Stimulated activated CD8-positive, alpha-beta memory T cell treated with anti-CD3 and anti-CD28 coated beads, Interleukin-4, amount 100 ng/mL, for 24 hours (primary cell): Measurements from ENCODE around the gene CRTC3.

ENCODE experiments used
- DNase-seq: peaks from one replicate; pipeline ENCODE4 v3.0.0-alpha.2; 2020; ENCODE audit warnings: low read depth

CRTC3 gene

GRCh38 chr15:90594301-90594738 is 64.6 kb downstream of the CRTC3 start:
- DNase-seq: peak; percentile 57

DNA sequence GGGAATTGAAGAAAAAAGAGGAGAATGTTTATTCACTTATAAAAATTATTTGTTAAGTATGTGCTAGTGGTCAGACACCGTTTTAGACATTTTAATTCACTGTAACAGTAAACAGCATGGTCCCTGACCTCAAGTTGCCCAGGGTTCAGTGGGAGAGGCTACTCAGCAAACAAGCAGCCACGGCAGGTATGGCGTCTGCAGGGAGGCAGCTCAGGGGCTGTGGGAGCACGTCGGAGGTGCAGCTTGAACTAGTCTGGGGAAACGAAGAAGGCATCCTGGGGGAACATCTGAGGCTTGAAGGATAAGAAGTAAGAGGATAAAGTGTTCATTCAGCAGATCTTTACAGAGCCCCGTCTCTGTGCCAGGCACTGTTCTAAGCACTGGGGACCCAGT is 66.0 kb downstream of the CRTC3 start:
- DNase-seq: no peak

DNA sequence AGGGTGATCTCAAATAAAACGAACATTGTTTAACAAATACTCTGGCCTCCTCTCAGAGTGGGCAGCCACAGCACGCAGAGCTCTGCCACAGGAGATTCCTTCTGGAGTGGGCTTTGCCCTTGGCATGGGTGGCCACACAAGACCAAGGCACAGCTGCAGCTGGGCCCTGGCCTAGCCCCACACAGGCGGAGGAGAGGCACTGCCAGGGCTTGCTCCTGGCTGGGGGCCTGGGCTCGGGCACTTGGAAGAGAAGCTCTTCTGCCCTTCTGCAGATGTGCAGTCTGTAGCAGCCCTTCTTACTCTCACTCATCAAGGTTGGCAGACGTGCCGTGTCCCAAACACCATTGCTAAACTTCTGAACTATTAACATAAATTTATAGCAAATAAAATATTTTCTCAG is 67.2 kb downstream of the CRTC3 start:
- DNase-seq: no peak

GRCh38 chr15:90597577-90597976 is 67.9 kb downstream of the CRTC3 start:
- DNase-seq: no peak

DNA sequence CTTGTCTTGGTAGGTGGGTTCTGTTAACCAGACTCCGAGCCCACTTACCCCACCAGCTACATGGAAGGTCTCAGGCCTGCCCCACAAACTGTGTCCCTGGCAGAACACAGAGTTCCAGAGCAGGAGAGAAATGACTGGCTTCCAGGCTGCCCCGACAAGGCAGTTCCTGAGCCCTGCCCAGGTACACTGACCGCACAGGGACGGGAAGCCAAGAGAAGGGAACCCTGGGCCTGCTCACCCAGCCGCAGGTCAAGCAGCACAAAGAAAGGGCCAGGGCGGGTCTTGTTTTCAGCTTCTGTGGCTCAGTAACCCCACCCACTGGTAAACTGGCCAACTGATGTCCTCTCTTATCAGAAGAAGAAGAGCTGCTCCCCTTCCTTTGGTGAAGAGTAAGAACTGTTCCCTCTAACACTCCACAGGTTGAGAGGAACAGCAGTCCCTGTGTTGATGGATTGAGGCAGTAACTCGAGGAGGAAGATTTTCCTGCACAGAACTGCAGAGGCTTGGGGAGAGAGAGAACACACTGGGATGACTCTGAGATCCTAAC is 68.4 kb downstream of the CRTC3 start:
- no peak for DNase-seq

DNA sequence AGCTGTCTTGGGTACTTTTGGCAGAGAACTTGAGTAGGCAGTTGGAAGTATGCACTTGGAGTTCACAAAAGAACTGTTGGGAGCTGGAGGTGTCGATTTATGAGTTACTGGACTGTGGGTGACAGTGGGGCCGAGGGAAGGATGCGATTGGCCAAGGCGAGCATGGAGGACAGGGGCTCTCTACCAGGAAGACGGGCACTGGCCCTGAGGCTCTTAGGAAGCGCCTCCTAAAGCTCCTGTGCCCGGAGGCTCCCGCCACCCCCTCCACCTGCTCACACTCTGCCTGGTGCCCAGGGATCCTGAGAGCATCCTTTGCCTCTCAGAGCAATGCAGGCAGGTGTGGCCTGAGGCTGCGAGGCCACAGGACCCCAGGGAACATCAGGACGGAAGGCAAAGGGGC is 69.0 kb downstream of the CRTC3 start:
- no peak for DNase-seq

DNA sequence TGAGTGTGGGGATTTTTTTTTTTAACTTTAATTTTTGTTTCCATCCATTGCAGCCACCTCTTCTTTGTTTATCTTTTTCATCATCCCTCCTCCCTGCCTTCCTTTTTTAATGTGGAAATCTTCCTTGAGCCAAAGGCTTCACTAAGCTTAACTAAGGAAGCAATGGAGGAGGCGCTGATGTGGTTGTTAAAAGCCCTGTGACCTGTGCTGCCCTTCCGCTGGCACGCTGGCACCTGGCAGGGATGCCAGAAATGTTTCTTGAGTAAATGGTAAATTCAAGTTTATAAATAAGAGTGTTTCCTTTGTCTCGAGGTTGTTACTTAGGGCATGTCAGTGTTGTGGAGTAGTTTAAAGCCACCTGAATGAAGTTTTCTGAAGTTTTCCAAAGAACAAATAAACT is 69.4 kb downstream of the CRTC3 start:
- DNase-seq: no peak

DNA sequence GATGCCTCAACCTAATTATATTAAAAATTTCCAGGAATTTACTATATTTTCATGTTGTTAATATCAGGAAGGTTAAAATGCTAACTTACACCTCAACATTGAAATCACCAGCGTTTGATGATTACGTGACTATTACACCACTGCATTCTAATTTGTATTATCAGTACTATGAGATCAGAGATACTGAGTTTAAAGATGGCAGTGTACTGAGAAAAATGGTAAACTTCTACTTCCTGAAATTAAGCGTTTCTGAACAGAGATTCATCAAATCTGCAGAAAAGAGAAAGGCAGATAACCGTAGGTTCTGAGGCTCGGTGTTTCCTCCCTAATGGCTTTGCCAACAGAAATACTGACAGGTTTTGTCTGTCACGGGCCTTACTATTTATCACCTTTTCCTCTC is 69.9 kb downstream of the CRTC3 start:
- no peak for DNase-seq

DNA sequence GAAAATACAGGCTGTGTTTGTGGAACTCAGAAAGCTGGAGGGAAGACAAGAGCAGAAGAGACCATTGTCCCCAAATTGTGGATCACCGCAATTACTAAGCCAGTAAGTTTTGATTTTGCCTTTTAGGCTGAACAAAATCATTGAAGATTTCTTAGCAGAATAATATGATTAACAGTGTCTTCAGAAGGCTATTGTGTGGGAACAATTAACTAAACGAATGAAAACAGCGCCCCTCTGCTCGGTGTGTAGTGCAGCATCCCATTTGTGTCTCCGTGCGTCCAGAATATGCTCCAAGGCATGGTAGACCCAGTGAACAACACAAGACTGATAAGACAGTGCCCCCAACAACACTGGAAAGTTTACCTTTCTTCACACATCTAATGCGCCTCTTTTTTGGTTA is 71.2 kb downstream of the CRTC3 start:
- DNase-seq: no peak

DNA sequence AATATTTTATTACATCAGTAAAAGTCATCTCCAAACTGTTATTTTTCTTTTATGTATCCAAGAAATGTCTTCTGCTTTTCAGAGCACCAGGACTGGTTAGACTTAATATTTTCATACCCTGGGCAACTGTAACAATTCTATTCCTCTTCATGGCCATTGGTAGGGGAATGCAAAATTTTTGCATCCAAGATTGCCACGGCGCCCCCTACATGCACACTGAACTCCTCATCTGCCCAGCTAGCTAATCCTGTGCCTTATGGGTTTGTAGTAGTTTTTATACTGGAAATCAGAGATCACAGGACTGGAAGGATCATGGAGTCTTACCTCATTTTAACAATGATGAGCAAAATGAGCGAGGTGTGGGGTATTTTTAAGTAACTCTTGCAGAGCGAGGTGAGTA is 74.2 kb downstream of the CRTC3 start:
- DNase-seq: peak; percentile 22

DNA sequence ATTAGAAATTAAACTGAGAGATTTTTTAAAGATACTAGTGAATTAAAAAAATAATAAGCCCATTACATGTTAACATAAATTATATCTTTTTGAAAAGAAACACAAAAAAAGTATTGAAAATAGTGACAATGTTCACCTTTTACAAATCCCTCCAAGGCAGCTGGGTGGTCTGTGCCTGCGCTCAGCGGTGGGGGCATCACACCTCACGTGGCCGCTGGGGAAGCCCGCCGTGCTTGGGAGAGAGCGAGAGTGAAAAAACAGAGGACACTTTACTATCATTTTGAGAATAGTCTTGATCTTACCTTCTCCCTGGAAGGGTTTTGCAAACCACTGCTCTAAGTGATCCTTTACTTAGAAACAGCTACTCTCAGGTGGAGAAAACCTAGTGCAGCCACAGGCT is 76.9 kb downstream of the CRTC3 start:
- no peak for DNase-seq

DNA sequence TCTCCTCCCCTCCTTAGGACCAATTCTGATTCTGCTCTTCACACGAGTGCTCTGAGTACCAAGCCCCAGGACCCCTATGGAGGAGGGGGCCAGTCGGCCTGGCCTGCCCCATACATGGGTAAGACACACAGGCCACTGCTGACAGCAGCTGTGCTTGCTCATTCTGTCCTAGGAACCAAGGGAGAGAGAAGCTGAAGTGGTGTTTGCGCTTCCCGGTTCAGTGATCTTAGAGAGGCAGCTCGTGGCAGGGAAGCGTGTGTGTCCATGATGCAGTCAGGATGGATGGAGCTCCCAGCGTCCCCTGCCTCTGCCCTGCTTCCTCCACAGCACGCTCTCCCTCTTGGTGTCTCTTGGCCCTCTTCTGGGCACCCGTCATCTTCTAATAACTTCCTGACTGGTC is 77.6 kb downstream of the CRTC3 start:
- no peak for DNase-seq

GRCh38 chr15:90609242-90610180 is 79.8 kb downstream of the CRTC3 start:
- DNase-seq: no peak

DNA sequence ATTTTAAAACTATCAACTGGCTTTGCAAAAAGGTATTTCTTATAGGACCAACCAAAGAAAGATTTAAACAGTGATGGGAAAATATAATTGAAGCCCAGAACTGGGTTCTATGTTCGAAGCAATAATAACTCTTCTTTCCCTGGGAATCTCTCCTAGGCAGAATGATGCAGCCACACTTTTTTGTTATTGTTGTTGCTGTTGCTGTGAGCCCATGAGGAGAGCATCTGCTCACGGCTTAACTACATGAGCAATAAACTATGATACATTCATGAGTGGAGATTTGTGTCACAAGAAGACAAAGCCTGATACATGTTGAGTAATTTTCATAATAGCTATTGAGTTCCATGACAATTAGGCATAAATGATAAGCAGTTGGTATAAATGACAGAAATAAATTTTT is 80.5 kb downstream of the CRTC3 start:
- no peak for DNase-seq

- DNase-seq: no peak
Observed at GRCh38 chr15:90611157-90611556, 81.4 kb downstream of the CRTC3 start.

DNA sequence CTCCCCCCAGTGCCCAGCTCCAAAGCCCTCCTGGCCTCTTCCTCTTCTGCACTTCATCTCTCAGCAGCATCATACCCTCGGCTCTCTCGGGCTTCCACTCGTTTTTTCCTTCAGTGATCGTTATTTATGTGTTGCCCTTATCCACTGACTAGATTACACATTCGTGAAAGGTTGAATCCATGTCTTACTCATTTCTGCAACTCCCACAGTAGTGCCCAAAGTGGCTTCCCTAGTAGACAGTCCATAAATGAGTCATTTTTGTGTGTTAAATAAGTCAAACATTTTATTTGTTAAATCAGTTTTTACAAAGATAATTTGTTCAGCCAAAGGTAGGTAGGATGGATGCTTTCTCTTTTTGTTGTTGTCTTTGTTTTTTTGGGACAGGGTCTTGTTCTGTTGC is 87.4 kb downstream of the CRTC3 start:
- no peak for DNase-seq

DNA sequence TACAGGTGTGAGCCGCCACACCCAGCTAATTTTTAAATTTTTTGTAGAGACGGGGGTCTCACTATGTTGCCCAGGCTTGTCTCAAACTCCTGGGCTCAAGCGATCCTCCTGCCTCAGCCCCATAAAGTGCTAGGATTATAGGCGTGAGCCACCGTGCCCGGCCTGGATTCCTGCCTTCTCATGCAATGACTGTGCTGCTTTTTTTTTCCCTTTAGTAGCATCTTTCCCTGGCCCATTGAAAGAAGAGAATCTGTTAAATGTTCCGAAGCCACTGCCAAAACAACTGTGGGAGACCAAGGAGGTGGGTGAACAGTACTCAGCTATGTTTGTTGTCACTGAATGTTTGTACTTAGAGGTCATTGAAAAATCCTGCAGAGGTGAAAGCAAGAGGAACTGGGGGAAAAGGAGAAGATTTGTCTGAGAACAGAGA is 88.0 kb downstream of the CRTC3 start:
- no peak for DNase-seq

GRCh38 chr15:90618330-90619125 is 88.8 kb downstream of the CRTC3 start:
- DNase-seq: no peak

DNA sequence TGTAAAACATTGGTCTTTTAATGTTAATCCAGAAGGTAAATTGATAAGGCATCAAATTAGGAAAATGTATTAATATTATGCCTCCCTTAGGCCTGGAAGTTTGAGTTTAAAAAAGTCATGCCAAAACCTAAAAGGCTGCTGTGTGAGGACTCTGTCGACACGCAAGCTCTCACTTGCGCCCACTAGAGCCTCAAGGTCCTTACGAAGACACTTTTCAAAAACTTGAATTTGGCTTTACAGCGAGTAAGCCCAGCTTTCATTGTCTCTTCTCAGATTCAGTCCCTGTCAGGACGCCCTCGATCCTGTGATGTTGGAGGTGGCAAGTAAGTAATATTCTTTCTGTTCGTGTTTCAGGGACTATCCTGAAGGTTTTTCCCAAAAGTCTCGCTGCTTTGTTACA is 89.7 kb downstream of the CRTC3 start:
- no peak for DNase-seq

DNA sequence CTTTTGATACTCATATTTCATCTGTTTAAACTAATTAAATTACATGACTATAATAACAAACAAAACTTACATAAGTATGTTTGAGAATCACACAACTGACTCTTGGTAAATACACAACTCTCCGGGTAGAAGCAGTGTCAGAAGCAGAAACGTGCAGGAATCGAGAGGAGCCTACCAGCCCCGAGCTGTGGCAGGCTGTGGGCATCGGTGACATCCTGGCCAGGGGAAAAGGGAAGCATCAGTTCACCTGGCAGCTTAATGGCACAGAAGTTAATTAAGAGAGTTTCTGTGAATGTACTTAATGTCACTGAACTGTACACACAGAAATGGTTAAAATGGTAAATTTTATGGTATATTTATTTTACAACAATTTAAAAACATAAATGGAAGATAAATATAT is 90.2 kb downstream of the CRTC3 start:
- DNase-seq: no peak

DNA sequence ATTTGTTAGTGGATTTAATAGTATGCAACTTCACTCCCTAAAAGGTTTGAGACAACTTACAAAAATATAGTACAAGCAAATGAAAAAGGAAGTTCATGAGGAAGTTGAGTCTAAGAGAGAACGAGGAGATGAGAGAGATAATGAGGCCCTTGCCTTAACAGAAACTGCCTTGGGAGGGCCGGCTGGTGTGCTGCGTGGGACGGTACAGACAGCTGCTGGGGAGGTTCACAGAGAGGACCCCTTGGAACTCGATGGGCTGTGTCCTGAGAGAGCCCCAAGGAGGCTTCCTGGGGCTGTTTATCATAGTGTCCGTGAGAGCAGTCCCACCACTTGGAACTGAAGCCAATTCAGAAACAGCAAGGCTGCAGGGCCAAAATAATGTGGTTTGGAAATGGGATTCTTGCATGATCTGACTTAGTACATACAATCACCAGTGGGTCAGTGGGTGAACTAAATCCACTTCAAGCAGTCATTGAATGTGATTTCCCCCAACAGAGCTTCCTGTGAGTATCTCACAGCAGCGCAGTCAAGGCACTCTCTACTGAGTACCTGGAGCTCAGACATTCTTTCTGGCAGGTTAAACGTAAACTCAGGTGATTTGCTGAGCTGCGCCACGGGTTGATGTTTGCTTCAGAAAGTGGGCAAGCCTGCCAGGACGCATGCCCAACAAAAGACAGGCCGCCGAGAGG is 90.8 kb downstream of the CRTC3 start:
- DNase-seq: no peak

DNA sequence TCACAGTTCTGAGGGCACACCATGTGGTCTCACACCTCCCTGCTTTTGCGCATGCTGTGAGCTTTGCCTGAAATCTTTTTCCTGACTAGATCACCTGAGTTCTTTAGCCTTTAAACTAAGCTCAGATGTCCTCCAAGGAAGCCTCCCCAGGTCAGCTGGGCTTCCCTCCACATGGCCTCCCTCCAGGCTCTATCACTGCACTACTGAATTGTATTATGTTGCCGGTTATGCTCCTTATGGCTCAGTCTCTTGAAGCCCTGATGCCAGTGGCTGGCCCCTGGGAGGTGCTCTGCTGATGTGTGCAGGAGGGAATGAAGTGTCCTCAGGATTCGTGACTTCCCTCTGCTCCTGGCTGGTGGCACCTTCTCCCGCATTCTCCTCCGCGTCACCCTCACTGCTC is 94.1 kb downstream of the CRTC3 start:
- no peak for DNase-seq
